ENCODE data around the gene COL18A1.

DNA sequence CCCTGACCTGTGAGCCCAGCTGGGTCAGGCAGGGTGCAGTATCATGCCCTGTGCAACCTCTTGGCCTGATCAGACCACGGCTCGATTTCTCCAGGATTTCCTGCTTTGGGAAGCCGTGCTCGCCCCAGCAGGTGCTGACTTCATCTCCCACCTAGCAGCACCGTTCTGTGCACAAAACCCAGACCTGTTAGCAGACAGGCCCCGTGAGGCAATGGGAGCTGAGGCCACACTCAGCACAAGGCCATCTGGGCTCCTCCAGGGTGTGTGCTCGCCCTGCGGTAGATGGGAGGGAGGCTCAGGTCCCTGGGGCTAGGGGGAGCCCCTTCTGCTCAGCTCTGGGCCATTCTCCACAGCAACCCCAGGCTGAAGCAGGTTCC, 107.6 kb downstream of the COL18A1 start:
- TF ChIP-seq, protein P1, sequence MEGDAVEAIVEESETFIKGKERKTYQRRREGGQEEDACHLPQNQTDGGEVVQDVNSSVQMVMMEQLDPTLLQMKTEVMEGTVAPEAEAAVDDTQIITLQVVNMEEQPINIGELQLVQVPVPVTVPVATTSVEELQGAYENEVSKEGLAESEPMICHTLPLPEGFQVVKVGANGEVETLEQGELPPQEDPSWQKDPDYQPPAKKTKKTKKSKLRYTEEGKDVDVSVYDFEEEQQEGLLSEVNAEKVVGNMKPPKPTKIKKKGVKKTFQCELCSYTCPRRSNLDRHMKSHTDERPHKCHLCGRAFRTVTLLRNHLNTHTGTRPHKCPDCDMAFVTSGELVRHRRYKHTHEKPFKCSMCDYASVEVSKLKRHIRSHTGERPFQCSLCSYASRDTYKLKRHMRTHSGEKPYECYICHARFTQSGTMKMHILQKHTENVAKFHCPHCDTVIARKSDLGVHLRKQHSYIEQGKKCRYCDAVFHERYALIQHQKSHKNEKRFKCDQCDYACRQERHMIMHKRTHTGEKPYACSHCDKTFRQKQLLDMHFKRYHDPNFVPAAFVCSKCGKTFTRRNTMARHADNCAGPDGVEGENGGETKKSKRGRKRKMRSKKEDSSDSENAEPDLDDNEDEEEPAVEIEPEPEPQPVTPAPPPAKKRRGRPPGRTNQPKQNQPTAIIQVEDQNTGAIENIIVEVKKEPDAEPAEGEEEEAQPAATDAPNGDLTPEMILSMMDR (IDR thresholded peaks at IDR 0.05; ENCODE audit: borderline replicate concordance, extremely low read depth, low read length, poor library complexity, severe bottlenecking): no peak
- TF ChIP-seq EZH2 (IDR thresholded peaks at IDR 0.05; ENCODE audit: borderline replicate concordance, low read depth, low read length, severe bottlenecking): no peak
